HG02970 (cell line): ENCODE results near the gene ZNF512.

Experiments
- ATAC-seq: cut with Tn5 transposase; IDR thresholded peaks from one replicate; pipeline ENCODE4 v1.9.1; 2021; ENCODE audit warnings: mild to moderate bottlenecking, moderate library complexity, moderate number of reproducible peaks; ENCODE audit not compliant: unreplicated experiment, low FRiP score

The ZNF512 gene

DNA sequence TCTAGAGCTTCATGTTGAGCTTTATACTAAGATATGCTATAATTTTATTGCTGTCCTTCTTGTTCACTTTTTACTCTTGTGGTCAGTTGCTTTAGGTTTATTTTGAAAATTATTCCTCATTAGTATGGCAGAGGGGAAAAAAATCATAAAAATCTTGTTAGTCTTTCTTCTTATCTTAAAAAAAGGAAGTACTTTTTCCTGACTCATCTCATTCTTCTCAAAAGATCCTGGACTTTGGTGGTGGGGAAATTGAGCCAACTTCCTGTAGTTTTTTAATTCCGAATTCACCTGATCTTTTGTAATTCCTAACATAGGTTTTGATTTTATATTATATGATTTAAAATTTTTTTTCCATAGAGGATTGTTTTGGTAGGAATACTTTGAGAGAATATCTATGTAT, 84.6 kb downstream of the ZNF512 start:
- ATAC-seq: no peak

DNA sequence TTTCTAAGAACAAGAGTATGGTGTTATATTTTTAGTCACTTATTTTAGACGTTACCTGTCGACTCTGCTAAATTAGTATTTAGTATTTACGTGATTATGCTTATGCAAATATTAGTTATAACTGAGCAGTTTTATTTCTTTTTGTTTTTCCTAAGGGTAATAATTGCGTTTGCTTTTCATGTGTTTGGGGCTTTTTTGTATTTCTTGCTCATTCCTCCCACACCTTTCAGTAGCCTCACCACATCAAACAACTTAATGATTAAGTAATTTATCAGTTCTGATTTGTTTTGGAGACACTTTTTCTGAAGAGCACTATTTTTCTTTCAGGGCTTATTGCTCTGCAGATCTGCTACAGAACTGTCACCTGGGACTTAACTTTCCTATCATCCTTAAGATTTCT, 88.4 kb downstream of the ZNF512 start:
- no peak for ATAC-seq
